DMS114 treated with DMSO at 0.1 percent for 48 hours (cell line): Measurements from ENCODE around the gene CD59.
A peak's percentile ranks its signal among the peaks of the same experiment; 100 is the strongest.
"Not testable (repeated sequence)": the region's sequence is repeated elsewhere in the genome, so short reads cannot be mapped to it uniquely, and the experiment has no call there.

Experiments
- DNase-seq: peaks from one replicate; lab custom pipeline; 2025; ENCODE audit not compliant: unreplicated experiment; lab: John Stamatoyannopoulos, UW

CD59 gene

DNA sequence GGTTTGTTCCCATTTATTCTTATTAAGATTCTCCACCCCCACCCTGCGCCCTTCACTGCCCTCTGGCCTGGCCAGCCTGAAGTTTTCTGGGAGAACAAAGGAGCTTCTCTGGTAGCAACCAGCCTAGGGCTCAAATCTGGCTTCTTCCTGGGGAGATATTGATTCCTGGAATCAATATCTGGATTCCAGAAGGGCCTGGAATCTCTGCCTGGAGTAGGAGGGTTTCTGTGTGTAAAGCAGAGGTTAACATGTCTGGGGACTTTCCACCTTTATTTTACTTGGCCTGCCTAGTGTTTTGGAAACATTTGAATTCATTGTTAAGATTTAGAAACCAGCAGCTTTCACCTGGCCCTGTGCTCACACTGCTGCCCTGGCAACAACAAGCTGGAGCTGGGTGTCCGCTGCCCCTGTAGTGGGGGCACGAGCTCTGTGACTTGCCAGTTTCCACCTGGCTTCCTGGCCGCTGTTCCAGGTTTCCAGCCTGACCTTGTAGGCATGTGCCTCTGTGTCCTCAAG is 41.1 kb downstream of the CD59 start:
- DNase-seq: no peak

DNA sequence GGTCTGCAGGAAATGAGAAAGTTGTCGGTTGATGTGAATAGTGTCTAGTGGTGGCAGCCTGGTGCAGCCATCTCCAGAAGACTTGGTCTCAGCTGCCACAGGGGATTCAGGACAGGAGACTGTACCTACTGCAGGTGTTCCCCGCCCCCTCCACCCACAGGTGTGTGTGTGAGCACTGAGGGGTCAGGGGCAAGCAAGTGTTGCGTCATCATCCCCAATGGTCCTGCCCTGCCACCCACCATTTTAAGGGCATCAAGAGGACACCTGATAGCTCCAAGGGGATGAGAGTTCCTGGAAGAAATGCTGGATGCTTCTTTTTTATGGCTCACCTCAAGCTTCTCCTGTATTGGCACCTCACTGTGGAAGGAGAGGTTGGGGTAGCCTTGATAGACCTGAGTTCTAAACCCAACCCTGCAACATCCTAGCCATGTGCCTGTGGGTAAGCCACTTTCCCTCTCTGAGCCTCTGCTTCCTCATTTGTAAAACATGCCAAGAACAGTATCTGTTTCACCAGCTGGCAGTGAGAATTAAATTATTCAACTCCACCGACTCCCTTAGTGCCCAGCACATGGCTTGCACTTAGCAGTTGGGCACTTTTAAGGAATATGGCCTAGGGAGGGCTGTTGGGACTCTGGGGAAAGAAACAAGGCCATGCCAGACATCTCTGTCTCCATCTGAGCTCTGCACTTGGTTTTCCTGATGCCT is 41.7 kb downstream of the CD59 start:
- no peak for DNase-seq

DNA sequence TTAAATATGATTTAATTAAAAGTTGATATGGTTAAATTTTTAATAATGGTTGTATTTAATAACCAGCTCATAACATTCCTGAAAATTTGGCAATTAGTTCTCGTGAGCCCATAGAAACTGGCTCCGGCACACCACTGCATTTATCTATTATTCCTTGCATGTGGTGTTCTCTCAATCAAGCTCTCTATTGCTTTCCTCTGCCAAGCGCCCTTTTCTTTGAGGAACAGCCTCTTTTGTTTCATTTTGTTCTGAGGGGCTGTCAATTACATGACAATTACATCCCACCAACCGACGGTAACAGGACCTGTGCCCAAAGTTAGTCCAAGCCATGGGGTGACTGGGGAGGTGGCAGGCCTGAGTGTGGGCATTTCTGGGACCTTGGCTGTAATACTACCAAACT is 43.7 kb downstream of the CD59 start:
- DNase-seq: no peak

DNA sequence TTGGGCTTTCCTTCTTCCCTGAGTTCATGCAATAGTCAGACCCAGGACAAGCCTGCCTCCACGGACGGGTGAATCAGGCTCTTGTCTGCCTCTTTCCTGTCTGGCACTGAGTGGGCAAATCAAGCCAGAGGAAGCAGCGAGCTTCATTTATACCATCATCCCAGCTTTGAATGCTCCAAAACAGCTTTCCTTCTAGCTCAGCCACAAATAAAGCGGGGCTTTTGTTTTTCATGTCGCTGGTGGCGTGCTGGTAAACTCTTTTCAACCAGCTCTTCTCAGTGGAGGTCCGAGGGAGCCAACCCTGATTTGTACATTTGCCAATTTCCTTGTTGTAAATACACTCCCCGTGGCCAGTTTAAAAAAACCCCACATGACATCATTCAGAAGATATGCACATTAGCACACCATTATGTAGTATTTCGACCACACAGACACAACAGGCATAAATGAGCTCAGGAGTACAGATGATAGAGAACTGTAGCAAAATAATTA is 44.2 kb downstream of the CD59 start:
- no peak for DNase-seq

DNA sequence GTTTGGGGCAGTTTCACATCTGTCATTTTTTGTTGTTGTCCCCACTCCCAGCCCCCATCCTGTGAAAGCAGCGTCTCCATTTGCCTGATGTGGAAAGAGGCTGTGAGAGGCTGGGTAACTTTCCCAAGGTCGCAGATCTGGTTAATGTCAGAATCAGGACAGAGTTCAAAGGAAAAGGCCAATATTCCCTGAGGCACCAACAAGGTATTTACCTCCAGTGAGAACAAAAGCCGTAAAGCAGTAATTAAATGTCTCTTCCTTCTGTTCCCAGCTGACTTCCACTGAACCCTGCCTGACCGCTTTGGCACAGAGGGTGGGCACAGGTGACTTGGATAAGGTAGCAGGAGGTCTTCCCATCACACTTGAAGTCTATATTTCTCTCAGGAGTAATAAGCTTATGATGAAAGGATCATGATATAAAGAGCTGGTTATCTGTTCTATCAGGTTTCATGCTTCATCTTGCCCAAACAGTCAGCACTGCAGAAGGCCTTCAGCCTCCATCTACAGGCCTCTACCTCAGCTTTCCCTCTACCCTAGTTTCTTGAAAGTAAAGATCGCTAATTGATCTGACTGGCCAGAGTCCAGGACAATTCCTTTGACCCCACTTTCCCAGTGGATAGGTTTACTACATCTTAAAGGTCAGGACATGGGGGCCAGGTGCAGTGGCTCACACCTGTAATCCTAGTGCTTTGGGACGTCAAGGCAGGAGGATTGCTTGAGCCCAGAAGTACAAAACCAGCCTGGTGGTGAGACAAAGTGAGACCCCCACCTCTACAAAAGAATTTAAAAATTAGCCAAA is 45.0 kb downstream of the CD59 start:
- DNase-seq: no peak

DNA sequence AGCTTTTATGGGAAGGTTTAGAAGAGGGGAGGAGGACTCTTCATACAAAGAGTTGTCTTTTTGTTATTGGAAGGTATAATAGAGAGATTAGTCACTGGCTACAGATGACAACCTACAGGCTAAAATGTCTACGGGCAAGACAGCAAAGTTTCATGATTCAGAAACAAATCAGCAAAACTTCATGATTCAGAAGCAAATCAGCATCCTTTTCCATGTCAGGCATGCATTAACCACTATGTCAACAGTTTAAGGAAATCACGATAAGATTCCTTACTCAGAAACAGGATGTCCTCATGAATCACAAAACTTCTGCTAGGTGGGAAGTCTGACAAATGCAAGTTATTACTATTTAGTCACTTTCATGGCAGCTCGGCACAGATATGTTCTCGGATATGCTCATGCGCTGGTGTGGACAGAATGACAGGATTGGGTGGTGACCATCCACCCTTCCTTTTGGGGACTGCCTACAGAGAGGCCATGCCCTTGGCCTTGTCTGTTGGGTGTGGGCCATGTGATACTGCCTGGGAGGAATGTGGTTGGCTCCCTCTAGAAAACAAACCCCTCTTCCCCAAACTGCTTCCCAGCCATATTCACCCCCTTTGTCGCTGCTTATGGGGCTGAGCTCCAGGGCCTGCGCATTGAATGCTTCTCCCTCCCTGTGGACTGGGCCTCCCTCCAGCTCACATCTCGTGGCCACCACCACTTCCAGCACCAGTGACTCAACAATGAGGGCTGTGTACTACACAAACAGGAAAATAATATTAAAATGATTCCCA is 45.7 kb downstream of the CD59 start:
- DNase-seq: no peak

DNA sequence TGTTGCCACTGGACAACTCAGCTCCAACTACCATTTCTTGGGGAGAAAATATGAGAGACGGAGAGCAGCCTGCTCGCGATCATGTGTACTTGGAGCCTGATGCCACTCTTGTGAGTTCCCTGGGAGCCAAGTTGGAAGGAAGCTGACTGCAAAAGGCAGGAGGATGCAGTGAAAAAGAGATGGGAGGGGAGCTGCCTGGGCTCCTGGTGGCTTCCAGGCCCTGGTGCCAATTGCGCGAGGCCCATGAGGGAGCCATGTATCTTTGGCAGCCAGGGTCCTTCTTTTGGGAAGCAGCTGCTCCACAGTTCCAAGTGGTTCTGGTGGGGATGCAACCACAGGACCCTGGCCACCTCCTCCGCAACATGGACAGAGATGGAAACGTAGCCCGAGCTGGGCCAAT is 46.7 kb downstream of the CD59 start:
- DNase-seq: no peak

DNA sequence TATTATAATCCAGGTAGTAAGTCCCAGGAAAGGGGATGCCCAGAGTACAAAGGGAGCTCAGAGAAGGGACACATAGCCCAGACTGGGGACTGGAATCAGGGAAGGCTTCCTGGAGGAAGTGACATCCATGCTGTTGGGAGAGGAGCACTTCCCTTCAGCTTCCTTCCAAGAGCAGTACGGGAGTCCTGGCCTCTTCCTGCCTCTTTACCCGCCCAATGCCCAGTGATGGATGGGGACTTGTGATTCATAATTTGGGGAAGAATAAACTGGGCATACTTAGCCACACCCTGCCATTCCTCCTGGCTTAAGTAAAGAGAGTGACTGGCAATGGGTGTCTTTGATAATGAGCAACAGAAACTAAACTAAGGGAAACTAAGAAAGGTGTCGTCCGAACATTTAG is 47.1 kb downstream of the CD59 start:
- no peak for DNase-seq

DNA sequence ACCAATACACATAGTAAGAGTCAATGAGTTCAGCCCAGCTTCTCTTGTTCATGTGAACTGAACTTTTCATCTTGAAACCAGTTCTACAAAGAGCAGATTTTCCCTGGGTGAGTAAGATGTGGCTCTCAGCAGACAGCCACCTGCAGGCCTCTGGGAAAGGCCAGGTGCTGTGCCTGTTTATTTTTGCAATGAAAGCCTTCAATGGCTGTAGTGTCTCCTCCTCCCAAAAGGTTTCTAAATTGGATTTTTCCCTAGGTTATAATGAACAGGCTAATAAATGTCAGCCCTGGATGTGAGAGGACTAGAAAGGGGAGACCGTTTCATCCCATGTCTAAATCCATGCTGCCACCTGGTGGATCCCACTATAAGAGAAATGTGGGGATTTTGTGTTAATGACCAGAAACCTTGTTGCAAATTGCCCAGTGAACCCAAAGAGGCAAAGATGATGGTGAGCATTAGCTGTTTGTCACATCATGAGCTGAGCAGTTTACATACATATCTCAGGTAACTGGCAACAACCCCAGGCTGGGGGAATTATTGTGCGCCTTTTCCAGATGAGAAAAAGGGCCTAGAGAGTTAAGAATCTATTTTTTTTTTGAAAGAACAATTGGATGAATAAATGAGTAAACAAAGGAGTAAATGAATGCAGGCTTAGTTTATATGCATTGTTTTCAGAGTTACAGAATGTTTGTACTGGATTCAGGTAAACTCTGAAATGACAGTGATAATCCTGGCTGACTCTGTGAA is 48.3 kb downstream of the CD59 start:
- DNase-seq: peak; percentile 23

DNA sequence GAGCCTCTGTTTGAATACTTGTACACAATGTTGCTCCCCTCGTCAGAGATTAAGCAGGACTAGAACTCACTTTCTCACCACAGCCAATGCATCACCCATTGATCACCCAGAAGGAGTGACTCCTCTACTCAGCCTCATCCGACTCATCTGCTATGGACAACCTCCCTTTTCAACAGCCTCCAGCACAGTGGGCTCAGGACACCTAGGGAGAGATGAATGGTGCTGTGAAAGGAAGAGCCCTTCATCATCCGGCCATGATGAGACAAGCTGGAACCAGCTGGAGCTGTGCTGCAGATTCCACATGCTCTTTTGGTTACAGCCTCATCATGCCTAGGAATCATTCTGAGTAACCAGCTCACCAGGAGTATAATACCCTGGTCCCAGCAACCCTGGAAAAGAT is 51.1 kb downstream of the CD59 start:
- no peak for DNase-seq

DNA sequence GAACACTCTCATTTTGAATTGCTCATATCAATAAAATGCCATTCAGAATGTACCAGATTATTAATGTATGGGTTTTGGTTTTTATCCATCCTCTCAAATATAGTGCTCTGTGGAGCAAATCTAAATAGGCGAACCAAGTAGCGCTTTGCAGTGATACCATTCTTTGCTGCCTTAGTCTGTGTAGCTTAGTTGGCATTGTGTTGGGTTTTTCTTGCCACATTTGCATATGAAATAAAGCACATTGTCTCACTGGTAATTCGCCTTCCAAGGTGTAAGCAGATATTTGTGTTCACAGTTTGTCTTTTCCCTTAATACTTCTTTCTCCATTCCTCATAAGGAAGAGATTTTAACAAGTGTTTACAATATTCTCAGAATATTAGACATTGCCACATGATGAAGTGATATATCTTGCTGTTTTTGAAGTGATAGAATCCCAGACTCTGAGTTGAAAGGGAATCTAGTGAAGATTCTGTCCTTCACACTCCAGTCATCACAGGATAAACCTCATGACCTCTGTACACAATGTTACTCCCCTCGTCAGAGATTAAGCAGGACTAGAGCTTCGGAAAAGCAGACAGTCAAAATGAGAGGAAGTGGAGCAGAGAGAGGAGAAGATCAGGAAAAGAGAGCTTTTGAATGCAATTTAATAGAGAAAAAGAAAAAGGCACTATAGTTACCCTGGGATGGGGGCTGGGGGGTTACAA is 52.1 kb downstream of the CD59 start:
- no peak for DNase-seq

DNA sequence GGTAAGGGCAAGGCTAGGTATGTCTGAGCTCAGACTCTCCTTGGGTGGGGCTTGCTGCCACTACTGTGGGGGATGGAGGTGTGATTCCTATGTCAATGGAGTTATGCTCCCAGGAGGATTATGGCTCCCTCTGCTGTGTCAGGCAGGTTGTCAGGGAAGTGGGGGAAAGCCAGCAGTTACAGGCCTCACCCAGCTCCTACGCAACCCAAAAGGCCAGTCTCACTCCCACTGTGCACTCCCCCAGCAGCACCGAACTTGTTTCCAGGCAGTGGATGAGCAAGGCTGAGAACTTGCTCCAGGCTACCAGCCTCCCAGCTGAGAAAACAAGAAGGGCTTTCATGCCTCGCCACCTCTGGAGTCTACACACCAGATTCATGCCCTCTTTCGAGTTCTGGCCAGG is 53.8 kb downstream of the CD59 start:
- DNase-seq: no peak

DNA sequence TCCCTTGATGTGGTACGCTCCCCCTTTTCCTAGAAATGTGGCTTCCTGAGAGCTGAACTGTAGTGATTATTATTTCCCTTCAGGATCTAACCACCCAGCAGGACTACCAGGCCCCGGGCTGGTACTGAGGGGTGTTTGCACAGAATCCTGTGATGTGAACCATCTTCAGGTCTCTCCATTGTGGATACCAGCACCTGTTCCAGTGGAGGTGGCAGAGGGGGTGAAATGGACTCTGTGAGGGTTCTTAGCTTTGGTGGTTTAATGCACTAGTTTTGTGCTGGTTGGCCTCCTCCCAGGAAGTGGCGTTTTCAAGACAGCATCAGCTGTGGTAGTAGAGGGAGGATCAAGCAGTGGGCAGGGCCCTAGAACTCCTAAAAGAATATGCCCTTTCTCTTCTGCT is 54.2 kb downstream of the CD59 start:
- DNase-seq: no peak

DNA sequence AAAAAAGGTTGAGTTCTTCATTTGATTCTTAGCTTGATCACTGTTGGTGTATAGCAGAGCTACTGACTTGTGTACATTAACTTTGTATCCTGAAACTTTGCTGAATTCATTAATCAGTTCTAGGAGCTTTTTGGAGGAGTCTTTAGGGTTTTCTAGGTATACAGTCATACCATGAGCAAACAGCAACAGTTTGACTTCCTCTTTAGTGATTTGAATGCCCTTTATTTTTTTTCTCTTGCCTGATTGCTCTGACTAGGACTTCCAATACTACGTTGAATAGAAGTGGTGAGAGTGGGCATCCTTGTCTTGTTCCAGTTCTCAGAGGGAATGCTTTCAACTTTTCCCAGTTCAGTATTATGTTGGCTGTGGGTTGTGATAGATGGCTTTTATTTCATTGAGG is 57.6 kb downstream of the CD59 start:
- DNase-seq: not testable (repeated sequence)

DNA sequence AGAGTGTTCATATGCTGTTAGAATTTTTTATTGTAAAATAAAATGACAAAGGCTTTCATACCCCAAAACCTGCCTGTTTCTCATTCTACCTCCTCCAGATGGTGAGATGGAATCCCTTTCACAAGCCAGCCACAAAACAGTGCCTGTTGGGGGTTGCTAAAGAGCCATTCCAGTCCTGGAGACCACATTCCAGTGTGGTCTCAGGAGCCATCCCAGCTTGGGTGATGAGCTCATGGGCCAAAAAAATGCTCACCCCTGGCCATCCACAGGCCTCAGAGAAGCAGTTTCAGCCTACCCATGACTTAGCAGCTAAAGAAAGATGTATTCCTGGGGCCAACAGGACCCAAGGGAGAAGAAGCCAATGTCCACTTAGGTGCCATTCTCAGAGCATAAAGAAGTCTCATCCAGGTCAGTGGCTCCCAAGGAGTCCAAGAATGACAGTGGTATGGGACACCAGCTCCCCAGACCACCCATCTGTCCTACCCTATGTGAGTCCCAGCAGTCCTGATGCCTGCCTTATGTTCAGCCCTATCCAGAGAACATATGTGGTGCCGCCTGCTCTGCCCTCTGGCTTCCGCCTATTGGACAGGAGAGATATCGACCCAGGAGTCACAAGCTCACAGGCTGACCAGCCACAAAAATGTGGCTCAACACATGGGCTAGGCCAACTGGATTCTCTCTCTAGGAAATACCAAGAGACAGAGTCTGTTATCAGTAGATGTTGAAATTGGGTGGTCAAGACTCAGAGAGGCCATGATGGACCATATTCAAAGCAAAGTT is 62.0 kb downstream of the CD59 start:
- DNase-seq: no peak

DNA sequence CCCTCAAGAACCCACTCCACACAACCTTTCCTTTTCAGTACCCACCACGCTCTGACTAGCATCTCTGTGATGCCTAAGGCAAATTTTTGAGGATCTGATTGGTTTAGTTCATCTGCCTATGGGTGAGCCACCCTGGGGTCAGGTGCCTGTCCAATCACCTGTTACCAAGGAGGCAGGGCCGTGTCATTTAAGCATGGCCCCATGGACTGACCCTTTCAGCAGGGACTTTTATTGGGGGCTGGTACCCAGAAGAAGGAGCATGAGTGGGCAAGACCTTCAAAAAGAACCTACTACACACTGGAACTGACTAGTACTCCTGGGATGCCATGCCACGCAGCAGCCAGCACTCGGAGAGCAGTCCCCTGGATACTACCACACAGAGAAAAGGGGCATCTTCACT is 64.0 kb downstream of the CD59 start:
- no peak for DNase-seq

DNA sequence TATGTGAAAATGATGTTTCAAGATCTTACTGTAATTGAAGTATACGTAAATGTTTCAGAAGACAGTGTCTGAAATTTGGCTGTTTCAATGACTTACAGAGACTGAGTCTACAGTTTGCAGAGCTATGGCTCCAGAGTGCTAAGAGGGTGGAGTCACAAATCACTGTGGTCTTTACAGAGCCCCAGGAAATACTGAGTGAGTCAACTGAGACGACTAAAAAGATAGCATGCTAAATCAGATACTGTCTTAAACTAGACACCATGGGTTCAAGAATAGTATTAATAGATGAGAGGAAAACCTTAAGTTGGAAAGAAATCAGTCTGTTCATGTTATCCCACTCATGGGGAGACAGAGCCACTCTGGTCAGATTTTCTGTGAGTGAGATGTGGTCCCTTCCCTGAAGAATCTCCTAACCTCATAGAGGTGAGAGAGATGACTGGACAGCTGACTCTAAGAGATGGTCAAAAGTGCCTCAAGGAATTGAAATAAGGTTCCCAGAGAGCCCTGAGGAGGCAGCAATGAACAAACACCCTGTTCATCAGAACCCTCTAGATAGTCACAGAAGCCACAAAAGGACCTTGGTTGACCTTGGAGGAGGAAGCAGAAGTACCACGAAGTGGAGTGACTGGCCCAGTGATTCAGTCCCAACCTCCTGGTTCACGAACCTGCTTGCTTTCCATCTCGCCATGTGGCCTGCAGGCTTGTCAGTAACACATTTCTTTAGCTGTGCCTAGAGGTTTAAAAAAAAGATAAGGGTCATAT is 65.8 kb downstream of the CD59 start:
- no peak for DNase-seq

DNA sequence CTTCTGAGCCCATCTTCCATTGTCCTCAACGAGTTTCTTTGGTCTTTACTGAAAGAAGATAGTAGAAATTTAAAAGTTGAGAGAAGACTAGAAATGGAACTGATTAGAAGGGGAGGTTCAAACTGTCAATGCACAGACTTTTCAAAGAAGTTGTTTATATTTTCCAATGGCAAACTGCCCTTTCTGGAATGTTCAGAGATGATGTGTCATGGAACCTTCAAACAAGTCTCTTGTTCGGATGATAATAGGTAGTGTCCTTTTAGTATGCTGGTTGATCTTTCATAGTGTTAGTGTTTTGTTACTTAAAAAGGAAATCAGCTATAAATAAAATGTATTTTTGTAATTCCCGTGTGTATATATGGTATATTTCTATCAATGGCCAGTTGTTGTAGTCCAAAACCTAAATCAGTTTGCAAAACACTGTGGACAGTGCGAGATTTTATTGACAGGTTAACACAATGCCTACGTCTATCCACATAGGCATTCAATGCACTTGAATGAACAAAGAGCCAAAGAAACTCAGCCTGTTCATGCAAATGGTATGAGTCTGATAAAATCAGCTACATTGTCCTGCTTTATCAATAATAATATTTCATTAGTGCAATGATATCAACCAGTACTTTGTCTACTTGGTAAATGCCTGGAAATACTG is 66.5 kb downstream of the CD59 start:
- no peak for DNase-seq
